K562 (cell line): ENCODE data around the gene PPM1F. TPM values are rescaled to one million over a fixed set of nuclear protein-coding genes. Genes with fewer than 3 reads are reported as not detected.

Experiments used
- FUS ChIP-seq: fragments of 200-400 bp; formaldehyde crosslinking; optimal IDR thresholded peaks from 2 replicates; pipeline ENCODE3; 2017; ENCODE audit warnings: low read depth, low read length
- HMG20A ChIP-seq: fragments of 450-650 bp; formaldehyde crosslinking; conservative IDR thresholded peaks from 2 replicates; pipeline ENCODE4 v1.4.0; 2020; ENCODE audit warnings: mild to moderate bottlenecking, mixed read lengths
- L3MBTL2 ChIP-seq: fragments of 450-650 bp; IDR thresholded peaks from 2 replicates; pipeline ENCODE4 v1.6.1; 2016; ENCODE audit warnings: mild to moderate bottlenecking, moderate library complexity
- MEF2D ChIP-seq: conservative IDR thresholded peaks from 2 replicates; pipeline ENCODE4 v1.6.1; 2016; ENCODE audit warnings: low read depth, missing genetic modification characterization, missing compliant biosample characterization
- TBP ChIP-seq: optimal IDR thresholded peaks from 2 replicates; pipeline ENCODE3; 2011; ENCODE audit warnings: low read depth, low read length, improper control_type of control experiment
- ZNF212 ChIP-seq: fragments of 450-650 bp; formaldehyde crosslinking; IDR thresholded peaks from 2 replicates; pipeline ENCODE4 v1.4.0; 2020; ENCODE audit warnings: mild to moderate bottlenecking
- ZNF583 ChIP-seq: fragments of 250-450 bp; sonication (Bioruptor Pico); IDR thresholded peaks from 2 replicates; pipeline ENCODE4 v1.4.0; 2020
- polyA plus RNA-seq, 8 experiments: library from polyadenylated mRNA; depleted of rRNA in 4 of 8; stranded (reverse) in 5 of 8; unstranded in 3 of 8; fragments of >200 nt; fragmentation: Nextera tagmentation in 2 of 8; fragmentation: Illumina TruSeq in 1 of 8; extraction: Ambion mirVana in 2 of 8; extraction: Trizol in 1 of 8; gene quantifications; 2 replicates each; pipeline versions ENCODE4 v1.2.1 to v1.2.3, GENCODE V29; 2011 to 2014; ENCODE audit warnings: inconsistent platforms in 1 of 8, missing spikeins in 1 of 8
- total RNA-seq, 7 experiments: library from RNA; depleted of rRNA in 6 of 7; stranded (reverse); fragments of >200 nt in 6 of 7; fragmentation: Illumina TruSeq in 2 of 7; extraction: Trizol in 2 of 7; gene quantifications; 2 replicates each; pipeline versions ENCODE4 v1.2.1 to v1.2.3, GENCODE V29; 2011 to 2021; ENCODE audit warnings: low replicate concordance in 1 of 7
- TF ChIP-seq, protein P1 (sequence below): fragments of 250-450 bp; sonication (Bioruptor Pico); IDR thresholded peaks from 2 replicates; pipeline ENCODE4 v1.8.0; 2021; ENCODE audit warnings: moderate library complexity, mild to moderate bottlenecking, inconsistent platforms
- TF ChIP-seq, protein P2 (sequence below): fragments of 450-650 bp; IDR thresholded peaks from 2 replicates; pipeline ENCODE4 v1.6.1; 2018; ENCODE audit warnings: mild to moderate bottlenecking, low read depth; ENCODE audit not compliant: partially characterized antibody
- TF ChIP-seq, protein P3 (sequence below): fragments of 250-450 bp; sonication (Bioruptor Pico); IDR thresholded peaks from 2 replicates; pipeline ENCODE4 v1.6.1; 2021; ENCODE audit warnings: mild to moderate bottlenecking
- TF ChIP-seq, protein P4 (sequence below): fragments of 250-450 bp; sonication (Bioruptor Pico); IDR thresholded peaks from 2 replicates; pipeline ENCODE4 v1.4.0; 2020
- TF ChIP-seq, protein P5 (sequence below): fragments of 250-450 bp; sonication (Bioruptor Pico); IDR thresholded peaks from 2 replicates; pipeline ENCODE4 v1.8.0; 2021; ENCODE audit warnings: borderline replicate concordance, mild to moderate bottlenecking, moderate library complexity; ENCODE audit not compliant: poor library complexity, severe bottlenecking

PPM1F gene
- total and polyA plus RNA-seq, 9 of the 15 experiments (the other 6 are each of a cell fraction or from before 2014, with no cell fraction given) = 2.1 to 159 (median 64.0) TPM

DNA sequence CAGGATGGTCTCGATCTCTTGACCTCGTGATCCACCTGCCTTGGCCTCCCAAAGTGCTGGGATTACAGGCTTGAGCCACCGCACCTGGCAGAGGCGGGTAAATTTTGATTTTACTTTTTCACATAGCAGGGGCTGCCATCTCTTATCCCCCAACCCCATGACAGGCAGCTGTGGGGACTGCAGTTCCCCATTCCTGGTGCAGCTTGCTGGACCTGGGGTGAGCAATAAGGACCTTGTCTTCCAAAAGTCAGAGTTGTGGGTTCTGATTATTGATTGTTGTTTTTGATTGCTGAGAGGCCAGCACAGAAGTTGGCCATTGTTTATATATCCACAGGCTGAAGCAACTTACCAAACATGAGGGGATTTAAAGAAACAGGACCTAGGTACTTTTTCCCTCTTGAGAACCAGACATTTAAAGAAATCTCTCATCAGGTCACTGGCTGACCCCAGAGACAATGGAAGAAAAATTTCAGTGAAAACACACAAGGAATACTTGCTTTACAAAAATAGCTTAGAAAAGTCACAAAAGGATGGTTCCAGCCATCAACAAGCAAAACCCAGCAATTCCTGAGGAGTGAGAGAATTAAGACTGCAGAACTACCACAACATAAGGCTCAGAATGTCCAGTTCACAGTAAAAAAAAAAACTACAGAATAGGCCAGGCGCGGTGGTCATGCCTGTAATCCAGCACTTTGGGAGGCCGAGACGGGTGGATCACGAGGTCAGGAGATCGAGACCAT lies 63.2 kb downstream of the PPM1F start (continued):
- TF ChIP-seq, protein P1, sequence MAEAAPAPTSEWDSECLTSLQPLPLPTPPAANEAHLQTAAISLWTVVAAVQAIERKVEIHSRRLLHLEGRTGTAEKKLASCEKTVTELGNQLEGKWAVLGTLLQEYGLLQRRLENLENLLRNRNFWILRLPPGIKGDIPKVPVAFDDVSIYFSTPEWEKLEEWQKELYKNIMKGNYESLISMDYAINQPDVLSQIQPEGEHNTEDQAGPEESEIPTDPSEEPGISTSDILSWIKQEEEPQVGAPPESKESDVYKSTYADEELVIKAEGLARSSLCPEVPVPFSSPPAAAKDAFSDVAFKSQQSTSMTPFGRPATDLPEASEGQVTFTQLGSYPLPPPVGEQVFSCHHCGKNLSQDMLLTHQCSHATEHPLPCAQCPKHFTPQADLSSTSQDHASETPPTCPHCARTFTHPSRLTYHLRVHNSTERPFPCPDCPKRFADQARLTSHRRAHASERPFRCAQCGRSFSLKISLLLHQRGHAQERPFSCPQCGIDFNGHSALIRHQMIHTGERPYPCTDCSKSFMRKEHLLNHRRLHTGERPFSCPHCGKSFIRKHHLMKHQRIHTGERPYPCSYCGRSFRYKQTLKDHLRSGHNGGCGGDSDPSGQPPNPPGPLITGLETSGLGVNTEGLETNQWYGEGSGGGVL (CRISPR knock-in tag) = no peak
- TF ChIP-seq FUS (no peak), HMG20A (CRISPR knock-in tag) (no peak), ZNF583 (CRISPR knock-in tag) (no peak), TBP (no peak), ZNF212 (no peak), L3MBTL2 (no peak), MEF2D (no peak)
- TF ChIP-seq, protein P2, sequence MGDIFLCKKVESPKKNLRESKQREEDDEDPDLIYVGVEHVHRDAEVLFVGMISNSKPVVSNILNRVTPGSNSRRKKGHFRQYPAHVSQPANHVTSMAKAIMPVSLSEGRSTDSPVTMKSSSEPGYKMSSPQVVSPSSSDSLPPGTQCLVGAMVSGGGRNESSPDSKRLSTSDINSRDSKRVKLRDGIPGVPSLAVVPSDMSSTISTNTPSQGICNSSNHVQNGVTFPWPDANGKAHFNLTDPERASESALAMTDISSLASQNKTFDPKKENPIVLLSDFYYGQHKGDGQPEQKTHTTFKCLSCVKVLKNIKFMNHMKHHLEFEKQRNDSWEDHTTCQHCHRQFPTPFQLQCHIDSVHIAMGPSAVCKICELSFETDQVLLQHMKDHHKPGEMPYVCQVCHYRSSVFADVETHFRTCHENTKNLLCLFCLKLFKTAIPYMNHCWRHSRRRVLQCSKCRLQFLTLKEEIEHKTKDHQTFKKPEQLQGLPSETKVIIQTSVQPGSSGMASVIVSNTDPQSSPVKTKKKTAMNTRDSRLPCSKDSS = no peak
- TF ChIP-seq, protein P3, sequence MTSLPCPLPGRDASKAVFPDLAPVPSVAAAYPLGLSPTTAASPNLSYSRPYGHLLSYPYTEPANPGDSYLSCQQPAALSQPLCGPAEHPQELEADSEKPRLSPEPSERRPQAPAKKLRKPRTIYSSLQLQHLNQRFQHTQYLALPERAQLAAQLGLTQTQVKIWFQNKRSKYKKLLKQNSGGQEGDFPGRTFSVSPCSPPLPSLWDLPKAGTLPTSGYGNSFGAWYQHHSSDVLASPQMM (CRISPR knock-in tag) = no peak
- TF ChIP-seq, protein P4, sequence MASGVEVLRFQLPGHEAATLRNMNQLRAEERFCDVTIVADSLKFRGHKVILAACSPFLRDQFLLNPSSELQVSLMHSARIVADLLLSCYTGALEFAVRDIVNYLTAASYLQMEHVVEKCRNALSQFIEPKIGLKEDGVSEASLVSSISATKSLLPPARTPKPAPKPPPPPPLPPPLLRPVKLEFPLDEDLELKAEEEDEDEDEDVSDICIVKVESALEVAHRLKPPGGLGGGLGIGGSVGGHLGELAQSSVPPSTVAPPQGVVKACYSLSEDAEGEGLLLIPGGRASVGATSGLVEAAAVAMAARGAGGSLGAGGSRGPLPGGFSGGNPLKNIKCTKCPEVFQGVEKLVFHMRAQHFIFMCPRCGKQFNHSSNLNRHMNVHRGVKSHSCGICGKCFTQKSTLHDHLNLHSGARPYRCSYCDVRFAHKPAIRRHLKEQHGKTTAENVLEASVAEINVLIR (CRISPR knock-in tag) = no peak
- TF ChIP-seq, protein P5, sequence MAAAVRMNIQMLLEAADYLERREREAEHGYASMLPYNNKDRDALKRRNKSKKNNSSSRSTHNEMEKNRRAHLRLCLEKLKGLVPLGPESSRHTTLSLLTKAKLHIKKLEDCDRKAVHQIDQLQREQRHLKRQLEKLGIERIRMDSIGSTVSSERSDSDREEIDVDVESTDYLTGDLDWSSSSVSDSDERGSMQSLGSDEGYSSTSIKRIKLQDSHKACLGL (CRISPR knock-in tag) = no peak
